ENCODE data around the gene CPA4.

GRCh38 chr7:130303551-130303950, 10.6 kb downstream of the CPA4 start:
- TF ChIP-seq CTCF (IDR thresholded peaks at IDR 0.05; ENCODE audit: poor library complexity, severe bottlenecking) (no peak), POLR2AphosphoS5 (IDR thresholded peaks at IDR 0.05) (no peak), EP300 (conservative IDR thresholded peaks at IDR 0.05; ENCODE audit: poor library complexity, severe bottlenecking) (no peak), REST (IDR thresholded peaks at IDR 0.05; ENCODE audit: borderline replicate concordance) (no peak), EZH2 (IDR thresholded peaks at IDR 0.05; ENCODE audit: borderline replicate concordance, insufficient read depth, low read length, poor library complexity, severe bottlenecking) (no peak), RAD21 (conservative IDR thresholded peaks at IDR 0.05) (no peak), MXI1 (conservative IDR thresholded peaks at IDR 0.05; ENCODE audit: poor library complexity, severe bottlenecking) (no peak), SMC3 (conservative IDR thresholded peaks at IDR 0.05; ENCODE audit: poor library complexity) (no peak)
